HL-60 (cell line): ENCODE data around the gene CFAP54.

Experiments
- CTCF ChIP-seq: IDR thresholded peaks from one replicate; pipeline ENCODE4 v1.5.1; 2011; ENCODE audit warnings: low read length, control low read depth, inconsistent platforms; ENCODE audit not compliant: insufficient read depth
- POLR2AphosphoS5 ChIP-seq: IDR thresholded peaks from 2 replicates; pipeline ENCODE4 v1.6.1; 2012; ENCODE audit warnings: low read depth
- REST ChIP-seq: IDR thresholded peaks from 2 replicates; pipeline ENCODE4 v1.6.1; 2012; ENCODE audit warnings: low read depth; ENCODE audit not compliant: insufficient replicate concordance
- SPI1 ChIP-seq: IDR thresholded peaks from 2 replicates; pipeline ENCODE4 v1.6.1; 2012; ENCODE audit warnings: low read depth, mild to moderate bottlenecking, borderline replicate concordance

- no peak for TF ChIP-seq CTCF
- TF ChIP-seq POLR2AphosphoS5: no peak
- no peak for TF ChIP-seq REST
- TF ChIP-seq SPI1: no peak
Observed at GRCh38 chr12:96473394-96474093, 15.8 kb upstream of the CFAP54 start.
